AG10803 (cell line): Measurements from ENCODE around the gene MYO5B.

Experiments
- DNase-seq: peaks from one replicate; pipeline ENCODE4 v3.0.0; 2010; ENCODE audit warnings: low read depth
- H3K4me3 ChIP-seq: 2 replicates; pipeline ENCODE4 v1.5.1; 2011; ENCODE audit warnings: mild to moderate bottlenecking, low read length, control low read depth
- TF ChIP-seq, protein P1 (sequence below): conservative IDR thresholded peaks from 2 replicates; pipeline ENCODE4 v1.5.1; 2011; ENCODE audit warnings: mild to moderate bottlenecking, low read length, control low read depth, inconsistent platforms

MYO5B gene

DNA sequence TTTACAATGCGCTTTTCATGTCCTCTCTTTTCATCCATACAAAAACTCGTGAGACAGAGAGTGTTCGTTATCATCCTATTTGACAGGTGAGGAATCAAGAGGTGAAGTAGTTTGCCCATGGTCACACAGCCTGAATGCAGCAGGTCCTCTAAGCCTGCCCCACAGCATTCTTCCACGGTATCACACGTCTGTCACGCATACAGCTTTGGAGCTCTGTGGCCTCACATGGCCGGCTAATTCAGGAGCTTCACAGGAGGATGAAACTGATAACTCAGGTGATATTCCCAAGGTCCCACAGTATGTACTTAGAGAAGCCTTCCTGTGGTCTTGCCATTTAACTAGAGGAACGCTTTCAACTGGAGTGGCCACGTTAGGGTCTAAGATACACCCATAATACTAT lies 59.0 kb downstream of the MYO5B start:
- DNase-seq = no peak
- H3K4me3 ChIP-seq = no peak overlapping the region
- TF ChIP-seq, protein P1, sequence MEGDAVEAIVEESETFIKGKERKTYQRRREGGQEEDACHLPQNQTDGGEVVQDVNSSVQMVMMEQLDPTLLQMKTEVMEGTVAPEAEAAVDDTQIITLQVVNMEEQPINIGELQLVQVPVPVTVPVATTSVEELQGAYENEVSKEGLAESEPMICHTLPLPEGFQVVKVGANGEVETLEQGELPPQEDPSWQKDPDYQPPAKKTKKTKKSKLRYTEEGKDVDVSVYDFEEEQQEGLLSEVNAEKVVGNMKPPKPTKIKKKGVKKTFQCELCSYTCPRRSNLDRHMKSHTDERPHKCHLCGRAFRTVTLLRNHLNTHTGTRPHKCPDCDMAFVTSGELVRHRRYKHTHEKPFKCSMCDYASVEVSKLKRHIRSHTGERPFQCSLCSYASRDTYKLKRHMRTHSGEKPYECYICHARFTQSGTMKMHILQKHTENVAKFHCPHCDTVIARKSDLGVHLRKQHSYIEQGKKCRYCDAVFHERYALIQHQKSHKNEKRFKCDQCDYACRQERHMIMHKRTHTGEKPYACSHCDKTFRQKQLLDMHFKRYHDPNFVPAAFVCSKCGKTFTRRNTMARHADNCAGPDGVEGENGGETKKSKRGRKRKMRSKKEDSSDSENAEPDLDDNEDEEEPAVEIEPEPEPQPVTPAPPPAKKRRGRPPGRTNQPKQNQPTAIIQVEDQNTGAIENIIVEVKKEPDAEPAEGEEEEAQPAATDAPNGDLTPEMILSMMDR = no peak

DNA sequence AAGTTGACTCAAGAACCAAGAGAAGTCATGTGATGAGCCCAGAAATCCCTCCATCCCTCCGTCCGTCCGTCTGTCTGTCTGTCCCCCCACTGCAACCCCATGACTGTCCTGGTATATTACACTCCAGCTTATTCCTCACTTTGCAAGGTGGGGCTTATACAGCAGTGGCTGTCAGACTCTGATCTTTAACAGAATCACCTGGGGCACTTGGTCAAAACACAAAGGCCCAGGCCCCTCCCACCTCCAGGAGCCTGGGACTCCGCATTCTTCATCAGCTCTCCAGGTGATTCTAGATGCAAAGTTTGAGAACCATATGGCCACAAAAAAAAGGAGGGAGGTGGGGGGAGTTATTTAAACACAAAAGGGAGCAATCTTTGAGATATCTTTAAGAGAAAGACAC lies 61.4 kb downstream of the MYO5B start:
- DNase-seq = no peak
- TF ChIP-seq, protein P1 = no peak

DNA sequence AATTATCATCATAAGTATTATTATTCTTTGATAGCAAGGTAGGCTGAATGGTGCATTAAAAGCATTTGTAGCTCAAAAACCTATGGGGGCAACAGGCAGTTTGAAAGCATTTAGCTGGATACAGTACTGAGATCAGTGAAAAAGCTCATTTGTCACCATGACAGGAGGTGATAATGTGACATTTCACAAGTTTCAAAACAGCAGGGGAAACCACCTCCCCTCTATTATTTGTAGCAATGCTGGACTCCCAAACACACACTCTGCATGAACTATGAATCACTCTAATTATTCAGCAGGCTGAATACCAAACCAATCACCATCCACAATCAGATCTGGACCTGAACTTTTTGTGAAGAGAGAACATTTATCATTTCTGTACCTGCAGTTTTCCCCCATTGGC lies 63.4 kb downstream of the MYO5B start:
- no peak for DNase-seq
- TF ChIP-seq, protein P1 = no peak
- H3K4me3 ChIP-seq = no peak overlapping the region

More for the DNA sequence above, 61.4 kb downstream of the MYO5B start:
- no peak overlapping the region for H3K4me3 ChIP-seq

DNA sequence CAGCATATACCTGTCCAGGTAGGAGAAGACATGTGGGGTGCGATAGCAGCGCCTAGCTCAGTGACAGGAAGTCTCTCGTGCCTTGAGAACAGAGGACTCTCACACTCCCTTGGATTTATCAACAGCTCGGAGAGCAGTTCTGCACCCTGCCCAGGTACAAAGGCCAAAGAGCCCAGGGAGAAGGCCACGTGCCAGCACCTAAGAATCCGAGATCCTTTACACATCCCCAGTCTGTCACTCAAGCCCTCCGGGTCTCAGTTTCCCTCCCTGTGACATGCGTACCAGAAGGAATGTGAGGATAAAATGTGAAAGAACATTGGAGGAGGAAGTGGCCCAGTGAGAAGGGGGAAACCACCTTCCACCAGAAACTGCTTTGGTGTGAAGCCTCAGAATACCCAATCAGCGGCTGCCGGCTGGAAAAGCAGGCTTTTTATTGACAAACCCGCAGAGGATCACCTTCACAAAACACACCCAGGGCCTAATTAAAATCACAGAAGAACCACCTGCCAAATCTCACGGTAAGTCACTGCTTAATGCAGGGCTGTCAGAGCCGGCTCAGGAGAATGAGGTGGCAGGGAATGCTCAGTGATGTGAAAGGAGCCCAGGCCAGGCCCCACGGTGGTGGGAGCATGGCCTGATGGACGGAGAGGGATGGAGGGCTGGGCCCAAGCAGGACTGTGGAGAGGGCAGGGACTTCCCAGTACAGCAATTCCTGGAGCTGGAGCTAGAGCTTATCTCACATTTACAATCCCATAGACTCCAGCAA lies 66.3 kb downstream of the MYO5B start:
- no peak overlapping the region for H3K4me3 ChIP-seq
- DNase-seq = no peak
- TF ChIP-seq, protein P1 = no peak

DNA sequence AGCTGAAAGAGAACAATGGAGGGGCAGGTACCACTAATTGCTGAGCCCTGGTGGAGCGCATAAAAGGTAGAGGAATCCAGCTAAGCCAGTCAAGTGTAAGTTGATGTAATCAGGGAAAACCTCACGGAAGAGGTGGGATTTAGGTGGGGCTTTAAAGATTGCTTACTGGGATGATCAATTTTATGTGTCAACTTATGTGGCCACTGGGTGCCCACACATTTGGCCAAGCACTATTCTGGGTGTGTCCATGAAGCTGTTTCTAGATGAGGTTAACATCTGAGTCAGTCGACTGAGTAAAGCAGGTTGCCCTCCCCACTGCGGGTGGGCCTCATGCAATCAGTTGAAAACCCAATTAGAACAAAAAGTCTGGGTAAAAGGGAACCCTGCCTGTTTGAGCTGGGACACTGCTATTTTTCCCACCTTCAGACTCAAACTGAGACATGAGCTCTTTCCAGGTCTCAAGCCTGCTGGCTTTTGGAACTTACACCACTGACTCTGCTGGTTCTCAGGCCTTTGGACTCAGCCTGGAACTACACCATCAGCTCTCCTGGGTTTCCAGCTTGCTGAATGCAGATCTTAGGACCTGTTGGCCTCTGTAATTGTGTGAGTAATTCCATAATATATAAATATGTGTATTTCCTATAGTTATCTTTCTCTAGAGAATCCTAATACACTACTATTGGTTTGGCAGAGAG lies 67.3 kb downstream of the MYO5B start:
- TF ChIP-seq, protein P1 = no peak
- no peak for DNase-seq
- no peak overlapping the region for H3K4me3 ChIP-seq

DNA sequence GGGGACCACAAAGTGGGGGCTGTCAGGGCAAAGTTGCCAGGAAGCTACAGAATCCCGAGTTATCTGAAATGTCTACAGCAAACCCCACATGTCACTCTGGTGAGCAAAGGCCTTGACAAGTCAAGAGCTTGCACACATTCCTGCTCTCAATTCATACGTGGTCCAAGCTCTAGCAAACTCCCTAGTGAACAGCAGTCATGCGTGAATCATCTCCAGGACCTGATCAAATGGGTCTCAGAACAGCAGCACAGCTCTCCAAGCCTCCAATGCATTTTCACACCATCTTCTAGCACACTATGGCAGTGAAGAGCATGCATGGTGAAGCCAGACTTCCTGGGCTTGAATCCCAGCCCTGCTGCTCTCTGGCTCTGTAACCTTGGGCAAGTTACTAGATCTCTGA lies 68.5 kb downstream of the MYO5B start:
- H3K4me3 ChIP-seq = no peak overlapping the region
- TF ChIP-seq, protein P1 = no peak
- no peak for DNase-seq

DNA sequence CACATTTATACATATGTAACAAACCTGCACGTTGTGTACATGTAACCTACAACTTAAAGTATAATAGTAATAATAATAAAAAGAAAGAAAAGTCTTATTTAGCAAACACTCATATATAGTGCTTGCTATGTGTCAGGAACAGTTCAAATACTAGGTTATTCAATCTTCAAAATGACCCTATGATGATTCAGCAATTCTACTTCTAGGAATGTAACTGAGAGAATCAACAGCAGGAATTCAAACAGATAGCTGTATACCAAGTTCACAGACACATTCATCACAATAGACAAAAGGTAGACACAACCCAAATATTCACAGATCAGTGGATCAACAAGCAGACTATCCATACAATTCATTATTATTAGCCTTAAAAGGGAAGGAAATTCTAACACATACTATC lies 69.5 kb downstream of the MYO5B start:
- TF ChIP-seq, protein P1 = no peak
- DNase-seq = no peak

More for the DNA sequence above, 69.5 kb downstream of the MYO5B start:
- H3K4me3 ChIP-seq = no peak overlapping the region
